DMS53 treated with DMSO at 0.1 percent for 48 hours (cell line): Measurements from ENCODE around the gene OMD.

Source experiments
- DNase-seq: peaks from one replicate; lab custom pipeline; 2025; ENCODE audit not compliant: unreplicated experiment; lab: John Stamatoyannopoulos, UW

OMD gene

DNA sequence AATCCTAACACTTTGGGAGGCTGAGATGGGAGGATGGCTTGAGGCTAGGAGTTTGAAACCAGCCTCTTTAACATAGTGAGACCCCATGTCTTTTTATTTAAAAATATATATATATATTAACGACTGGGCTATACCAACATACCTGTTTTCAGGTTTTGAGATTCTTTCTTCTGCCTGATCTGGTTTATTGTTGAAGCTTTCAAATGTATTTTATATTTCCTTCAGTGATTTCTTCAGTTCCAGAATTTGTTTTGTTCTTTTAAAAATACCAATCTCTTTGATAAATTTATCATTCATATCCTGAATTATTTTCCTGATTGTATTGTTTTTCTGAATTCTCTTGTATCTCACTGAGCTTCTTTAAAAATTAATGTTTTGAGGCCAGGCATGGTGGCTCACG lies 51.1 kb downstream of the OMD start:
- no peak for DNase-seq

DNA sequence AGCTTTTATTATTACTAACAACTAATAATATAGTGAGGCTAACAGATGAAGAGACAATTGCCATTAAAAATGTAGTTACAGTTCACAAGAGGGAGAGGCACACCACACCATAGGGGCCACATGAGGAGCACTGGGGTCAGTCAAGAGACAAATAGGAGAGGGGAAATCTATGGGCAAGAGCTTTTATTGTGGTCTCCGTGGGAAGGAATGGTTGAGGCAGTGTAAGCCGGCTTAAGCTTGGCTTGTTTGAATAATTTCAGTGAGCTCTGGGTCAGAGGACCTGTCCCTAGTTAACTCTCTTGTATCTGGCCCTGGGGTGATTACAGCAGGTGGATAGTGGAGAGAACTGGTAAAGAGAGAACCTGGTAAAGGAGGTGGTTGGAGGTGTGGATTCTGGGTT lies 55.2 kb downstream of the OMD start:
- no peak for DNase-seq
